Activated CD4-positive, alpha-beta T cell treated with anti-CD3 and anti-CD28 coated beads for 36 hours (primary cell): ENCODE measurements around the gene SLC16A11. TPM values are rescaled to one million over a fixed set of nuclear protein-coding genes. Genes with fewer than 3 reads are reported as not detected.

Experiments used
- ATAC-seq: fragments of 200-7000 bp; cut with Tn5 transposase; one replicate; pipeline ENCODE4 v1.10.0; 2021; ENCODE audit warnings: mild to moderate bottlenecking, moderate library complexity
- CTCF ChIA-PET: fragments of 350-600 bp; sonication (Branson Sonifier 250); formaldehyde crosslinking; loops from one replicate; lab custom pipeline; 2021; ENCODE audit warnings: antibody characterized with exemption; lab: Charles Lee
- POLR2A ChIA-PET: fragments of 350-600 bp; sonication (Branson Sonifier 250); formaldehyde crosslinking; loops from one replicate; lab custom pipeline; 2021; ENCODE audit warnings: antibody characterized with exemption, inconsistent platforms; lab: Charles Lee
- DNase-seq: peaks from one replicate; pipeline ENCODE4 v3.0.0-alpha.2; 2020
- H3K27ac Mint-ChIP-seq: one replicate; pipeline ENCODE4 v1.8.0; 2021; ENCODE audit warnings: mixed read lengths
- H3K27me3 Mint-ChIP-seq: one replicate; pipeline ENCODE4 v1.8.0; 2021; ENCODE audit warnings: mixed read lengths
- H3K36me3 Mint-ChIP-seq: one replicate; pipeline ENCODE4 v1.8.0; 2021; ENCODE audit warnings: low read depth, mixed read lengths
- H3K4me1 Mint-ChIP-seq: one replicate; pipeline ENCODE4 v1.8.0; 2021; ENCODE audit warnings: mixed read lengths
- H3K4me3 Mint-ChIP-seq: one replicate; pipeline ENCODE4 v1.8.0; 2021; ENCODE audit warnings: mild to moderate bottlenecking, moderate library complexity, mixed read lengths
- H3K9me3 Mint-ChIP-seq: one replicate; pipeline ENCODE4 v1.8.0; 2021; ENCODE audit warnings: low read depth, mixed read lengths
- intact Hi-C, 2 experiments: fragments of 100-400 bp; cut with DNase I in 1 of 2; cut with micrococcal nuclease in 1 of 2; formaldehyde crosslinking; loops; one replicate each; pipeline versions ENCODE4 v1.14.2 to v1.15.1; 2022 to 2024; cut with DNase I, micrococcal nuclease
- total RNA-seq, 2 experiments: library from RNA; stranded (reverse); gene quantifications; one replicate each; pipeline ENCODE4 v1.2.3, GENCODE V29; 2021

The SLC16A11 gene
- total RNA-seq, 2 experiments from 2014 or later: 1.2 to 1.5 TPM

DNA sequence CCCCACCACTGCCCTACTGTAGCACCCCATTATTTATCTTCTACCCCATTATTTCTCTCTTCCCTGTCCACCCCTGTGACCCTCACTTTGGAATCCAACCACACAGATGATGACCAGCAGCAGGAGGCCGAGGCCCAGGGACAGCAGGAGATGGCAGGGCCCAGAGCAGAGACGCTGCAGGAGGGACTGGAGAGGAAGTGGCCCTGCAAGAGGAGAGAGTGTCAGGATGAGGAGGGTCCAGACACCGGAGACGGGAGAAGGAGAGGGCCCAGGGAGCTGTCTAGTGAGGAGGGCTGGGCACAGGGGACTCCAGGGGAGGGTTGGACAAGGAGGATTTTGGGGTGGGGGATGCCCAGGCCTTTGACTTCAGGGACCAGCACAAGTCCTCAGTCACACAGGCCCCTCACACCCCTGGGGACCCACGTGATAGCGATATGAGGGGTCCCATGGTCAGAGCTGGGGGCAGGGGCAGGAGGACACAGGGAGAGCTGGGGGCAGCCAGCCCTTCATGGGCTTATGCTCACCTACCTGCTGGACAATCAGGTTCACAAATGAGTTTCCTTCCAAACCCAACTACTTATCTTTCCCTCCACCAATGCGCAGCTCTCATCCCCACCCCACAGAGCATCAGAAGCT is 34.1 kb upstream of the SLC16A11 start:
- no peak overlapping the region for H3K4me3 Mint-ChIP-seq
- H3K27me3 Mint-ChIP-seq: peaks cover 1% of the 10 kb centered on the region
- ChIA-PET POLR2A (no interaction called here), CTCF (no interaction called here)
- peaks cover 10% of the 10 kb centered on the region for H3K4me1 Mint-ChIP-seq
- no peaks in the 10 kb centered on the region for H3K9me3 Mint-ChIP-seq
- H3K27ac Mint-ChIP-seq: no peak overlapping the region
- ATAC-seq (no peak), DNase-seq (no peak)
- intact Hi-C loops: no loop called here
- H3K36me3 Mint-ChIP-seq: no peaks in the 10 kb centered on the region

DNA sequence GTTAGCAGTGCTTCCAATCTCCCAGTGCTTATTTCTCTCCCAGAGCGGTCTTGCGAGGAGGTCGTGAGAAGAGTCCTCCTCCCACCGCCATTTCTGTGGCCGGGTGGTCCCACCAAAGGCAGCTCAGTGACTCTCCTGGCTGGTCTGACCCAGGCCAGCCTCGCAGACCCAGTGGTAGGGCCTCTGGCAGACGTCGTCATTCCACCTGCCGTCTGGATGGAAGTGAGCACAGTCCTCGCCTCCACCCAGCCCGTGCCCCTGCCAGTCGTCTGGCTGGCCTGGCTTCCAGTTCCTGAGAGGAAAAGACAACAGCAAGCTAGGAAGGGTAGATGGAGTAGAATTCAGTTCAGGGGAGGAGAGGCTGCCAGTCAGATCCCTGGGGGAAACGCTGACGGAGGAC is 31.0 kb upstream of the SLC16A11 start:
- Mint-ChIP-seq H3K27ac (no peak overlapping the region), H3K4me3 (no peak overlapping the region), H3K27me3 (peaks cover 2% of the 10 kb centered on the region), H3K4me1 (no peaks in the 10 kb centered on the region), H3K36me3 (no peaks in the 10 kb centered on the region), H3K9me3 (no peaks in the 10 kb centered on the region)
- CTCF ChIA-PET: interaction anchor here (0.7 to 1.2 kb wide), 3 partner anchors 14 to 67 kb away, joined by 3 to 4 read pairs (median 4); no protein-coding TSS in a partner anchor
- intact Hi-C loops: no loop called here
- ATAC-seq (no peak), DNase-seq (no peak)
- POLR2A ChIA-PET: no interaction called here

DNA sequence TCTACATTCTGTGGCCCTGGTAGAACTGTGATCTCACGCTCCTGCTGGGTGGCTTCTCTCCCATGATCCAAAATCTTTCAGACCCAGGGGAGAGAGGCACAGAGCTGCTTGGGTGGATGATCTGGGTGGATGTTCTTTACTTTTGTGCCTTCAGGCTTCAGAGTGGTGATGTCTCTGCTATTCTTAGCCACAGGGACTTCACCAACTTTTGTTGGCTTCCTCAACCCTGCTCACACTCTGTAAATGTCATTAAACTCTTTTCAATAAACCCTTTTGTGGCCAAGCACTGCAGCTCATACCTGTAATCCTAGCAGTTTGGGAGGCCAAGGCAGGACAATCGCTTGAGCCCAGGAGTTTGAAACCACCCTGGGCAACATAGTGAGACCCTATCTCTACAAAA is 28.5 kb upstream of the SLC16A11 start:
- peaks cover 9% of the 10 kb centered on the region for H3K9me3 Mint-ChIP-seq
- ATAC-seq (no peak), DNase-seq (no peak)
- no peaks in the 10 kb centered on the region for H3K36me3 Mint-ChIP-seq
- H3K27ac Mint-ChIP-seq: no peak overlapping the region
- no peak overlapping the region for H3K4me3 Mint-ChIP-seq
- H3K27me3 Mint-ChIP-seq: peaks cover 2% of the 10 kb centered on the region
- intact Hi-C loops: no loop called here
- POLR2A ChIA-PET: no interaction called here
- no peaks in the 10 kb centered on the region for H3K4me1 Mint-ChIP-seq
- CTCF ChIA-PET: interaction anchor here (0.8 kb wide), 1 partner anchor 60 kb away, joined by 4 read pairs; no protein-coding TSS in a partner anchor

DNA sequence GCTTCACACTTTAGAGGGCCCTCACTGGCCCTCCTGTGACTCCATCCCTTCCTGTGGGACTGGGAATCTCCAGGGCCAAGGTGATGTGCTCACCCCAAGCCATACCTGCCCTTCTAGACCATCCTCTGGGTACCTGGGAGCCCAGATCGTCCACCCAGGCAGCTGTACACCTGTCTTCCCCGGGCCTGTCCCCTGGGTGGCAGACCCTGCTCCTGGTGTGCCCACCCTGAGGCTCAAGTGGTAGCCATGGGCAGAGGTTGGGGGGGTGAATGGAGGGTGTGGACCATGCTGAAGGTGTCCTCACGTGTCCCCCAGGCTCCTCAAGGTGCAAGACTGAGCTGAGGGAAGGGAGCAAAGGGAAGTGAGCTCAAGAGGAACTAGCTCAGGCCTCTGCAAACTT is 26.8 kb upstream of the SLC16A11 start:
- Mint-ChIP-seq H3K9me3 (peaks cover 9% of the 10 kb centered on the region), H3K27ac (no peak overlapping the region), H3K27me3 (peaks cover 2% of the 10 kb centered on the region), H3K4me3 (no peak overlapping the region), H3K36me3 (no peaks in the 10 kb centered on the region), H3K4me1 (no peaks in the 10 kb centered on the region)
- ChIA-PET POLR2A (no interaction called here), CTCF (no interaction called here)
- no peak for DNase-seq
- intact Hi-C loops: no loop called here
- no peak for ATAC-seq

DNA sequence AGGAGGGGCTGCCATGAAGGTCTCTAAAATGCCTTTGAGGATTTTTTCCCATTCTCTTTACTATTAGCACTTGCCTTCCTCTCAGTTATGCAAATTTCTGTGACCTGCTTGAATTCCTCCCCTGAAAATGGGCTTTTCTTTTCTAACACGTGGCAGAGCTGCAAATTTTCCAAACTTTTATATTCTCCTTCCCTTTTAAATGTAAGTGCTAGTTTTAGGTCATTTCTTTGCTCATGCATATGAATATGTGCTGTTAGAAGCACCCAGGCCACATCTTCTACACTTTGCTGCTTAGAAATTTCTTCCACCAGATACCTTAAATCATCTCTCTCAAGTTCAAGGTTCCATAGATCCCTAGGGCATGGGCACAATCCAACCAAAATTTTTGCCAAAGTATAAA is 24.4 kb upstream of the SLC16A11 start:
- ATAC-seq (no peak), DNase-seq (no peak)
- no peak overlapping the region for H3K27ac Mint-ChIP-seq
- no peaks in the 10 kb centered on the region for H3K36me3 Mint-ChIP-seq
- intact Hi-C loops: no loop called here
- no peaks in the 10 kb centered on the region for H3K4me1 Mint-ChIP-seq
- CTCF ChIA-PET: no interaction called here
- H3K27me3 Mint-ChIP-seq: peaks cover 2% of the 10 kb centered on the region
- POLR2A ChIA-PET: no interaction called here
- H3K9me3 Mint-ChIP-seq: peaks cover 9% of the 10 kb centered on the region
- H3K4me3 Mint-ChIP-seq: no peak overlapping the region

DNA sequence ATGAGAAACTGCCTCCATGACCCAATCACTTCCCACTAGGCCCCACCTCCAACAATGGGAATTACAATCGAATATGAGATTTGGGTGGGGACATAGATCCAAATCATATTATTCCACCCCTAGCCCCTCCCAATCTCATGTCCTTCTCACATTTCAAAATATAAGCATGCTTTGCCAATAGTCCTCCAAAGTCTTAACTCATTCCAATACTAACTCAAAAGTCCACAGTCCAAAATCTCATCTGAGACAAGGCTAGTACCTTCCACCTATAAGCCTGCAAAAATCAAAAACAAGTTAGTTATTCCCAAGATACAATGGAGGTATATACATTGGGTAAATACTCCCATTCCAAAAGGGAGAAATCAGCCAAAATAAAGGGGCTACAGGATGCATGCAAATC is 23.3 kb upstream of the SLC16A11 start:
- Mint-ChIP-seq H3K36me3 (no peaks in the 10 kb centered on the region), H3K4me1 (no peaks in the 10 kb centered on the region), H3K27me3 (no peaks in the 10 kb centered on the region), H3K9me3 (peaks cover 9% of the 10 kb centered on the region), H3K4me3 (no peak overlapping the region), H3K27ac (no peak overlapping the region)
- POLR2A ChIA-PET: no interaction called here
- ATAC-seq (no peak), DNase-seq (no peak)
- intact Hi-C loops: no loop called here
- CTCF ChIA-PET: no interaction called here

DNA sequence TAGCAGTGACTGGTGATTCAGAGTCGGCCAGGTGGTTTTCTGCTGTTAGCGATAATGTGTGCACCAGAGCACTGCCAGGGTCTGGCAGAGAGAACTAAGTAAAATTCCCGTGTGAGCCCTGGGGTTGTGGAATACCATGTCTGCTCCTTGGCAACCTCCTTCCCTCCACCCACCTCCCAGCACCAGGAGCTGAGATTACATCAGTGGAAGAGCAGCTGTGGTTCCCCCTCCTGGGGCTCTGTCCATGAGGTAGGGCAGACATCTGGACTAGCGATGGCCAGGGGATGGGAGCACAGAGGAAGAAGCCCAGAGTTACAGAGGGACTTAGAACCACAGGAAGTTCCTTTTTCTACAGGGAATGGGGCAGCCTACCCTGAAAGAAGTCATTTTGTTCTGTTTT is 20.4 kb upstream of the SLC16A11 start:
- POLR2A ChIA-PET: no interaction called here
- H3K27ac Mint-ChIP-seq: no peak overlapping the region
- H3K27me3 Mint-ChIP-seq: no peaks in the 10 kb centered on the region
- CTCF ChIA-PET: interaction anchor here (0.6 to 3.1 kb wide), 3 partner anchors 12 to 928 kb away, joined by 3 to 13 read pairs (median 3); partner anchors contain the start of gene CLEC10A
- H3K4me3 Mint-ChIP-seq: no peak overlapping the region
- no peaks in the 10 kb centered on the region for H3K36me3 Mint-ChIP-seq
- no peak for ATAC-seq
- DNase-seq: no peak
- H3K4me1 Mint-ChIP-seq: peaks cover 19% of the 10 kb centered on the region
- intact Hi-C loops: no loop called here
- H3K9me3 Mint-ChIP-seq: peaks cover 9% of the 10 kb centered on the region

DNA sequence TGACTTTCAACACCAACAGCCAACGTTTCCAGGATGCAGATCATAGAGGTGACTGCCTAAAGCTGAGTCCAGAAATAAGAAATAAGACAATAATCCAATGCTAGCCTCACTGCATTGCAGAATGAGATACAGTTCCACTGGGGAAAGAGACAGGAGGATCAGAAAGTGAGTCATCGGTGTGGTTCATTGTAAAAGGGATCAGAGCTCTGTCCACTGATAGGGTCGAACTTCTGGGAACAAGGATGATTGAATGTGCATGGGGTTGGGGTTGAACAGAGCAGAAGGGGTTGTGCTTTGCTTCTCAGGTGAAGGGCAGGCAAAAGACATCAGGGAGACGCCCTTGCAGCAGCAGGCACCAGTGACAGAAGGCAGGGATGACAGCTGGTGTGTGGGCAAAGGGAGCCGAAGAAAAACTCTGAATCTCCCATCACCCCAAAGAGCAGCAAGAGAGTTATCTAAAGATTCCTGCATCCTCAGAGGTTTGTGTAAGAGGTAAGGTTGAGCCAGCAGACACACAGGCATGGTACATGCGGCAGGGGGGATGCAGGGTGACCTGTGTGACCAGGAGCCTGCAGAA is 19.7 kb upstream of the SLC16A11 start:
- DNase-seq (no peak), ATAC-seq (no peak)
- ChIA-PET CTCF (interaction anchor here (0.6 to 3.1 kb wide), 4 partner anchors 11 to 927 kb away, joined by 3 to 13 read pairs (median 3); partner anchors contain the start of gene CLEC10A), POLR2A (no interaction called here)
- no peak overlapping the region for H3K27ac Mint-ChIP-seq
- no peaks in the 10 kb centered on the region for H3K36me3 Mint-ChIP-seq
- H3K9me3 Mint-ChIP-seq: peaks cover 5% of the 10 kb centered on the region
- H3K4me3 Mint-ChIP-seq: no peak overlapping the region
- intact Hi-C loops: no loop called here
- peaks cover 25% of the 10 kb centered on the region for H3K4me1 Mint-ChIP-seq
- no peaks in the 10 kb centered on the region for H3K27me3 Mint-ChIP-seq

DNA sequence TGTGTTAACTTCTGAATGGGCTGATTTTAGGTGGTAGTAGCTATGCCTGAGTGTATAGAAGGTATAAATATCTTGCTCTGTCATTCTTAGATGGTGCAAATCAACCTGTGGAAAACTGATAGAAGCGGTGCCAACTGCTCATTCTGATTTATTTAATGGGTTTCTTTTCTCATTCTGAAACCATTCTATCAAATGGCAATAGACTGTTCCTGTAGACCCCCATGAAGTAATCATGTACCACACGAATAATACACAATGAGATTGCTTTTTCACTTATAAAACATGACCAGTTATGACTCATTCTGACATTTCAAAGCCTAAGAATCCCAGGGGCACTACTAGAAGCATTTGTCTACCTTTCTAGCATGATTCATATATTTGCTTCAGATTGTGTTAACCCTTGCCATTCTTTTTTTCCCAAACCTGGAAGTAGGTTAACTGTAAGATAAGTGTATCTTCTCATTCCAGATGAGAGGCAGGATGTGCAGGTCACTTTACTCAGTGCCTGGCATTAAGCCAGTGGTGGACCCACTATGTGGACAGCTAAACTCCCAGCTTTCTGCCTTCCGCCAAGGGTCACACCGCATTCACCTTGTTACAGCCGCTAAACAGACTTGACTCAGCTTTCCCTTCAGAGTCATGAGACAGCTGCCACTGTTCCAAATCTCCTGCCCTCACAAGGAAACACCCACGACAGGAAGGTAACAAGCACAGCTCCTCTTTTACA is 16.4 kb upstream of the SLC16A11 start:
- Mint-ChIP-seq H3K27me3 (no peaks in the 10 kb centered on the region), H3K4me3 (peak overlapping the region; percentile 49), H3K27ac (peak overlapping the region; percentile 88), H3K36me3 (no peaks in the 10 kb centered on the region), H3K9me3 (no peaks in the 10 kb centered on the region), H3K4me1 (peaks cover 26% of the 10 kb centered on the region)
- ATAC-seq (peak; percentile 87), DNase-seq (peak; percentile 78)
- intact Hi-C loops: loop anchor here (1.0 to 2.0 kb wide), 4 partner anchors 13 to 686 kb away; no protein-coding TSS in a partner anchor
- POLR2A ChIA-PET: interaction anchor here (0.7 to 1.8 kb wide), 4 partner anchors 14 to 997 kb away, joined by 3 to 10 read pairs (median 4); partner anchors contain the start of gene SLC16A13
- CTCF ChIA-PET: interaction anchor here (0.6 to 4.4 kb wide), 8 partner anchors 12 to 149 kb away, joined by 3 to 22 read pairs (median 4); partner anchors contain the start of gene SLC16A13

DNA sequence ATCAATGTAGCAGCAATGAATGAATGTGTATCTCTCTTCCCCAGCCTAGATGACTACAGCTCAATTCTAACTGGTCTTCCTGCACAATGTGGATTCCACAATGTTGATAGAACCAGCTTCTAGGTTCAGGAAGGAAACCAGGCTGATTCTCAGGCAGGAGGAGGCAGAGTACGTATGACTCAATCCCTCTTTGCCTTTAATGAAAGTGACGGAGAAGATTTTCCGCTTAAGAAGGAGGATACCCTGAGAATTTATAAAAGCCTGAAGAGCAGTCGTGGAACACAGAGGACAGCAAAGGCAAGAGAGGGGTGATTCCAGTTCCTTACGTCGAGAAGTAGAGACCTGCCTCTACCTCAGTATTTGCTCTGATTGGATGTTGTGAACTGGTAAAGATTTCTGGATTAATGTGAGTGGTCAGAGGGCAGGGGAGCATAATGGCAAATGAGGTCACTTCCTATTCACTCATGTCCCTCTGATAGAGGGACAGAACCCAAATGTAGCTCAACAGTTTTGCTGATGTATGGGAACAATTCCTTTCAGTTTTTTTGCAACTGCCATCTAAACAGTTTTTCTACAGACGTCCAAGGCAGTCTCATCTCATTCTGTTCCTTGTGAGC is 15.0 kb upstream of the SLC16A11 start:
- H3K27ac Mint-ChIP-seq: no peak overlapping the region
- H3K4me3 Mint-ChIP-seq: no peak overlapping the region
- no peak for DNase-seq
- intact Hi-C loops: no loop called here
- H3K9me3 Mint-ChIP-seq: no peaks in the 10 kb centered on the region
- H3K4me1 Mint-ChIP-seq: peaks cover 26% of the 10 kb centered on the region
- H3K27me3 Mint-ChIP-seq: no peaks in the 10 kb centered on the region
- ChIA-PET POLR2A (no interaction called here), CTCF (interaction anchor here (1.5 to 4.4 kb wide), 2 partner anchors 13 to 74 kb away, joined by 5 to 22 read pairs; no protein-coding TSS in a partner anchor)
- H3K36me3 Mint-ChIP-seq: no peaks in the 10 kb centered on the region
- no peak for ATAC-seq

DNA sequence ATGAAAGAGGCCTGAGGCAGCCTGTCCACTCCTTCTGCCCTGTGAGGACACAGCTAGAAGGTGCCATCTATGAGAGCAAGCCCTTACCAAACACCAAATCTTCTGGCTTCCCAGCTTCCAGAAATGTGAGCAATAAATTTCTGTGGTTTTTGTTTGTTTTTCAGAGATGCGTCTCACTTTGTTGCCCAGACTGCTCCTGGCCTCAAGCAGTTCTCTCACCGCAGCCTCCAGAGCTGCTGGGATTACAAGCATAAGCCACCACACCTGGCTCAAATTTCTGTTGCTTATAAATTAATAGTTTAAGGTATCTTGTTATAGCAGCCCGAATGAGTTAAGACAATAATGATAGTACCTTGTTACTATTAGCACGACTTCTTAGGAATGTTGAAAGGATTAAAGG is 12.5 kb upstream of the SLC16A11 start:
- DNase-seq: no peak
- Mint-ChIP-seq H3K27me3 (no peaks in the 10 kb centered on the region), H3K4me3 (no peak overlapping the region), H3K9me3 (no peaks in the 10 kb centered on the region), H3K36me3 (no peaks in the 10 kb centered on the region), H3K27ac (no peak overlapping the region), H3K4me1 (peaks cover 23% of the 10 kb centered on the region)
- no peak for ATAC-seq
- intact Hi-C loops: no loop called here
- CTCF ChIA-PET: interaction anchor here (1.1 to 2.9 kb wide), 2 partner anchors 11 to 240 kb away, joined by 4 to 12 read pairs; no protein-coding TSS in a partner anchor
- POLR2A ChIA-PET: no interaction called here
